ENCODE data around the gene AASDHPPT.

The AASDHPPT gene

DNA sequence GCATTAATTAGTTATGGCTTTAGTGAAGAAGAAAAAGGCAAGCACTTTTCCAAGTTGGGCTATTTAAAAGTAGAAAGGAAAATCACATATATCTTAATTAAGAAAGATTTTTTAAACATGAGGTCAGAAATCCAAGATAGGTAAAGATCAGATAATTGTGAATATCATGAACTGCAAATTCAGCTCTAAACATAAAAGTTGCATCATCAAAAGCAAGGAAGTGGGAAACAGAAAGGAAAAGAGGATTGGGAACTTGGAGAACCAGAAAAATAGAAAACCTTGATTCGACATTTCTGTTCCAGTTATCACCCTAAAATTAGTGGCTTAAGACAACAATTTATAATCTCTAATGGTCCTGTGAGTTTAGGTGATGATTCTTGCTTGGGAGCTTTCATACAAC is 17.8 kb upstream of the AASDHPPT start:
- Histone ChIP-seq H3K27ac (ENCODE audit: insufficient read depth, low read length, poor library complexity, severe bottlenecking) (no peak overlapping the region), H3K9me3 (ENCODE audit: control insufficient read depth, low read length) (no peaks in the 10 kb centered on the region), H3K4me3 (ENCODE audit: insufficient read depth, low read depth, low read length, poor library complexity, severe bottlenecking) (no peak overlapping the region)

DNA sequence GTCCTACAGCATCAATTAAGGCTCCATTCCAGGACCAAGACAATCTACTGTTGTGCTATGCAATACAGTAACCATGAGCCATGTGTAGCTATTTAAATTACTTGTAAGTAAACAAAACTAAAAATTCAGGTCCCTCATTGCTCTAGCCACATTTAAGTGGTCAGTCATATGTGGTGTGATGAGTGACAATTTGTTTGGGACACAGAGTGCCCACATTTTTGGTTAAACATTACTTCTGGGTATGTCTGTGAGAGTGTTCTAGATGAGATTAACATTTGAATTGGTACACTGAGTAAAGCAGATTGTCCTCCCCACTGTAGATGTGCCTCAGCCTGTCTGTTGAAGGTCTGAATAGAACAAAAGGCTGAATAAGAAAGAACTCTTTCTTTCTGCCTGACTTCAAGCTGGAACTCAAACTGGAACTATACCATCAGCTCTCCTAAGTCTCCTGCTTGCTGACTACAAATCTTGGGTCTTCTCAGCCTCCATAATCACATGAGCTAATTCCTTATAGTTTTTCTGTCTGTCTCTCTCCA is 16.1 kb upstream of the AASDHPPT start:
- H3K27me3 ChIP-seq (replicated peaks; ENCODE audit: control insufficient read depth, insufficient read depth, low read length, poor library complexity, severe bottlenecking) = no peaks in the 10 kb centered on the region

More for the DNA sequence above, 17.8 kb upstream of the AASDHPPT start:
- DNase-seq = no peak
- Histone ChIP-seq H3K4me1 (ENCODE audit: control insufficient read depth, insufficient read depth, low read length, poor library complexity, severe bottlenecking) (no peaks in the 10 kb centered on the region), H3K27me3 (replicated peaks; ENCODE audit: control insufficient read depth, insufficient read depth, low read length, poor library complexity, severe bottlenecking) (no peaks in the 10 kb centered on the region), H3K36me3 (ENCODE audit: control insufficient read depth, insufficient read depth, low read length) (peaks cover 6% of the 10 kb centered on the region)

DNA sequence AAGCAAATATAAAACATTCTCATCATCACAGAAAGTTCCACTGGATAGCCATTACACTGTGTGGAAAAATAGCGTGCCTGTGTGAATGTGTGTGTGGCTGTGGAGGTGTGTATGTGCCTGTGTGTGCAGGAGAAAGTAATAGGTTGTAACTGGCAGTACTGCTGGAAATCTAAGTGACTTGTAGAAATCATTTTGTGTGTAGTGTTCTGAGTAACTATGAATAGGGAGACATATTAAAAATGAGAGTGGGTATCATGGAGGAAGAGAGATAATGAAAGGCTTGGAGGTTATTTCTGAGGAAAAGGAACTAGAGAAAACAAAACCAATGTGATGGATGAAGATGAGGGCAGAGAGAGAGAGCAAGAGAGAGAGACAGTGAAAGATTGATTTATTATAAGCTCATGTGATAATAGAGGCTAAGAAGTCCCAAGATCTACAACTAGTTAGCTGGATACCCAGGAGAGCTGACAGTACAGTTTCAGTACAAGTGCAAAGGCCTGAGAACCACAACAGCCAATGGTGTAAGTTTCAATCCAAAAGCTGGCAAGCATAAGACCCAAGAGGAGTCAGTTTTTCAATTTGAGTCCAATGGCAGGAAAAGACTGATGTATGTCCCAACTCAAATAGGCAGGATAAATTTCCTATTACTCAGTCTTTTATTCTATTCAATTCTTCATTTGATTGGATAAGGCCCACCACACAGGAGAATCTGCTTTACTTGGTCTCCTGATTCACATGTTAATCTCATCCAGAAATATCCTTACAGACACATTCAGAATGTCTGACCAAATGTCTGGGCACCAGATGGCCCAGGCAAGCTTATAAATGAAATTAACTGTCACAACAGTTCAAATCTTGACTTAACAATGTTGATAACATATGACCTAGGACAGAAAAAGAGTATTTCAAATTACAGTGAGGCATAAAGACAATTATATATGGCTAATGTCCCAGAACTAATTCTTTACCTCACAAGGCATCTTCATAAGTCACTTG is 15.2 kb upstream of the AASDHPPT start:
- no peaks in the 10 kb centered on the region for H3K9me3 ChIP-seq (ENCODE audit: control insufficient read depth, low read length)
- no peak for DNase-seq

More for the DNA sequence above, 16.1 kb upstream of the AASDHPPT start:
- H3K9me3 ChIP-seq (ENCODE audit: control insufficient read depth, low read length) = no peaks in the 10 kb centered on the region
- no peak overlapping the region for H3K4me3 ChIP-seq (ENCODE audit: insufficient read depth, low read depth, low read length, poor library complexity, severe bottlenecking)
- H3K4me1 ChIP-seq (ENCODE audit: control insufficient read depth, insufficient read depth, low read length, poor library complexity, severe bottlenecking) = no peaks in the 10 kb centered on the region
- H3K36me3 ChIP-seq (ENCODE audit: control insufficient read depth, insufficient read depth, low read length) = peaks cover 6% of the 10 kb centered on the region
- no peak for DNase-seq
- no peak overlapping the region for H3K27ac ChIP-seq (ENCODE audit: insufficient read depth, low read length, poor library complexity, severe bottlenecking)

DNA sequence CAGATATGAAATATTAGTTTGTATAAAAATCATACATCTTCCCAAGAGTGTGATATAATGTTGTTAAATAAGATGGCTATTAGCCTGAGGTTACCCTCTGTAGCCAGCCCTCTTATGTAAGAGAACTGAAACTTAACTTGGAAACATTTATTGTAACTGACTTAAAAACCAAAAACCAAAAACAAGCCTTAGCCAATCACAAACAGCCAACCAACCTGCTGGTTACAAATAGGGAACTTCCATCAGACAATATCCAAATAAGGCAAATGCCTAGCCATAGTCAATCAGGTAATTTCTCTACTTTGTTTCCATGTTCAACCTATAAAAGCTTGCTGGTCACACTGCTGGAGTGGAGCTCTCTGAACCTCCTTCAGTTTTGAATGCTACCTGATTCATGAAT is 14.5 kb upstream of the AASDHPPT start:
- H3K27ac ChIP-seq (ENCODE audit: insufficient read depth, low read length, poor library complexity, severe bottlenecking) = no peak overlapping the region
- no peak for DNase-seq
- no peaks in the 10 kb centered on the region for H3K36me3 ChIP-seq (ENCODE audit: control insufficient read depth, insufficient read depth, low read length)
- no peak overlapping the region for H3K4me3 ChIP-seq (ENCODE audit: insufficient read depth, low read depth, low read length, poor library complexity, severe bottlenecking)
- no peaks in the 10 kb centered on the region for H3K27me3 ChIP-seq (replicated peaks; ENCODE audit: control insufficient read depth, insufficient read depth, low read length, poor library complexity, severe bottlenecking)
- H3K9me3 ChIP-seq (ENCODE audit: control insufficient read depth, low read length) = no peaks in the 10 kb centered on the region
- H3K4me1 ChIP-seq (ENCODE audit: control insufficient read depth, insufficient read depth, low read length, poor library complexity, severe bottlenecking) = no peaks in the 10 kb centered on the region

More for the DNA sequence above, 15.2 kb upstream of the AASDHPPT start:
- no peaks in the 10 kb centered on the region for H3K27me3 ChIP-seq (replicated peaks; ENCODE audit: control insufficient read depth, insufficient read depth, low read length, poor library complexity, severe bottlenecking)
- H3K4me3 ChIP-seq (ENCODE audit: insufficient read depth, low read depth, low read length, poor library complexity, severe bottlenecking) = no peak overlapping the region
- H3K4me1 ChIP-seq (ENCODE audit: control insufficient read depth, insufficient read depth, low read length, poor library complexity, severe bottlenecking) = no peaks in the 10 kb centered on the region
- H3K36me3 ChIP-seq (ENCODE audit: control insufficient read depth, insufficient read depth, low read length) = no peaks in the 10 kb centered on the region
- H3K27ac ChIP-seq (ENCODE audit: insufficient read depth, low read length, poor library complexity, severe bottlenecking) = no peak overlapping the region

DNA sequence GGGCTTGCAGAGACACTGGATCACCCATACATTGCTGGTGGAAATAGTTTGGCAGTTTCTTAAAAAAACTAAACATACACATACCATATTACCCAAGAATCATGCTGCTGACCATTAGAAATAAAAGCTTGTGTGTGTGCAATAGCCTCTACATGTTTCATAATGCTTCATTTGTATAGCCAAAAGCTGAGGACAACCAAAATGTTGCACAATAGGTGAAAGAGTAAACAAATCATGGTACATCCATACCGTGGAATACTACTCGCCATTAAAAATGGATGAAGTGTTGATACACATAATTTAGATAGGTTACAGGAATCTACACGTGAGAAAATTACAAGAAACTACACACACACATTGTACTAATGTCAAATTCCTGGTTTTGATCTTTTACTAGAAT is 6.9 kb upstream of the AASDHPPT start:
- no peak for DNase-seq
- no peaks in the 10 kb centered on the region for H3K9me3 ChIP-seq (ENCODE audit: control insufficient read depth, low read length)
- no peaks in the 10 kb centered on the region for H3K4me1 ChIP-seq (ENCODE audit: control insufficient read depth, insufficient read depth, low read length, poor library complexity, severe bottlenecking)
- no peaks in the 10 kb centered on the region for H3K36me3 ChIP-seq (ENCODE audit: control insufficient read depth, insufficient read depth, low read length)
- H3K4me3 ChIP-seq (ENCODE audit: insufficient read depth, low read depth, low read length, poor library complexity, severe bottlenecking) = no peak overlapping the region
- H3K27me3 ChIP-seq (replicated peaks; ENCODE audit: control insufficient read depth, insufficient read depth, low read length, poor library complexity, severe bottlenecking) = no peaks in the 10 kb centered on the region
- no peak overlapping the region for H3K27ac ChIP-seq (ENCODE audit: insufficient read depth, low read length, poor library complexity, severe bottlenecking)

DNA sequence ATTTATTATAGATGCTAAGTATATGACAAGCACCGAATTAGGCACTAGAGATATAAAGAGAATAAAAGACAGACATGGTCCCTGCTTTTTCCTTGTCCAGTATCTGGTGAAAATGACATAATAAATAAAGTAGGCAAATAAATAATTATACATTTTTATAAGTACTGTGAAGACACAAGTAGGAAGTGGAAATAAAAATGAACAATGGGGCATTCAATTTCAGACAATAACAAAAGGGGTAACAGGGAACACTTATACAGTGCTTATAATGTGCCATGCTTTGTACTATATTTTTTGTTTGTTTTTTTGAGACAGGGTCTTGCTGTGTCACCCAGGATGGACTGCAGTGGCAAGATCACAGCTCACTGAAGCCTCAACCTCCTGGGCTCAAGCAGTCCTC is 4.7 kb upstream of the AASDHPPT start:
- H3K4me1 ChIP-seq (ENCODE audit: control insufficient read depth, insufficient read depth, low read length, poor library complexity, severe bottlenecking) = no peaks in the 10 kb centered on the region
- H3K27ac ChIP-seq (ENCODE audit: insufficient read depth, low read length, poor library complexity, severe bottlenecking) = no peak overlapping the region
- no peak for DNase-seq
- no peaks in the 10 kb centered on the region for H3K9me3 ChIP-seq (ENCODE audit: control insufficient read depth, low read length)
- H3K27me3 ChIP-seq (replicated peaks; ENCODE audit: control insufficient read depth, insufficient read depth, low read length, poor library complexity, severe bottlenecking) = no peaks in the 10 kb centered on the region
- H3K36me3 ChIP-seq (ENCODE audit: control insufficient read depth, insufficient read depth, low read length) = no peaks in the 10 kb centered on the region
- H3K4me3 ChIP-seq (ENCODE audit: insufficient read depth, low read depth, low read length, poor library complexity, severe bottlenecking) = no peak overlapping the region

DNA sequence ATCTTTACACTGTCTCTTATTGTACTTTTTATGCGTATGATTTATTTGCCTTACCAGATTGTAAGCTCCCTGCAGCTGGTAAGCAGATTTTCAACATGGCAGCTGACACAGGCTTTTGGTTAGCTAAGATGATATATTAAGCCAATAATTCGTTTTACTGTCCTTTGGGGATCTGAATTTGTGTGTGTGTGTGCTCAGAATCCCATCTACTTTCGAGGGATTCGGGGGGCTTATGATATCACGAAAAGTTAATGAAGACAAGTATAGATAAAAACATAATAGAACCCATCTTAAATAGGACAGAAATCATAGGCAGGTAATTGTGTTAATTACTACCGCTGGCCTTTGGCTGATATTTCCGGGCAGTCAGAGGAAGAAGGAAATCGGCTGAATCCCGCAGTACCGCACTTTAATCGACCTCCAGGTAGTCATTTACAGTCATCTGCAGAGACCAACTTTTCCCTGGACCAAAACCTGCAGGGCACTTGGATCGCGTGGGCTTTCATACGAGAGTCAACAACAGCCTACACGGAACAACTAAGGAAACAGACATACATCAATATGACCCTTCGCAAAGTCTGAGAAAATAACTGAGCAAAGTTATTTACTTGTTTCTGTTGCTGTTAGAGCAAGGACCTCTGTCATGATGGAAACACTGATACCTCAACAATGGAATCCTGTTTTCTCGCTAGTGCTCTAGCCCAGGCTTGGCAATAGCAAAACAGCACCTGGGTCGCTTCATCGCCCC is 1.1 kb upstream of the AASDHPPT start:
- peak overlapping the region; percentile 84 for H3K4me3 ChIP-seq (ENCODE audit: insufficient read depth, low read depth, low read length, poor library complexity, severe bottlenecking)
- no peaks in the 10 kb centered on the region for H3K9me3 ChIP-seq (ENCODE audit: control insufficient read depth, low read length)
- no peak for DNase-seq
- H3K36me3 ChIP-seq (ENCODE audit: control insufficient read depth, insufficient read depth, low read length) = peaks cover 7% of the 10 kb centered on the region
- H3K27ac ChIP-seq (ENCODE audit: insufficient read depth, low read length, poor library complexity, severe bottlenecking) = peak overlapping the region; percentile 87
- no peaks in the 10 kb centered on the region for H3K27me3 ChIP-seq (replicated peaks; ENCODE audit: control insufficient read depth, insufficient read depth, low read length, poor library complexity, severe bottlenecking)
- peaks cover 13% of the 10 kb centered on the region for H3K4me1 ChIP-seq (ENCODE audit: control insufficient read depth, insufficient read depth, low read length, poor library complexity, severe bottlenecking)

DNA sequence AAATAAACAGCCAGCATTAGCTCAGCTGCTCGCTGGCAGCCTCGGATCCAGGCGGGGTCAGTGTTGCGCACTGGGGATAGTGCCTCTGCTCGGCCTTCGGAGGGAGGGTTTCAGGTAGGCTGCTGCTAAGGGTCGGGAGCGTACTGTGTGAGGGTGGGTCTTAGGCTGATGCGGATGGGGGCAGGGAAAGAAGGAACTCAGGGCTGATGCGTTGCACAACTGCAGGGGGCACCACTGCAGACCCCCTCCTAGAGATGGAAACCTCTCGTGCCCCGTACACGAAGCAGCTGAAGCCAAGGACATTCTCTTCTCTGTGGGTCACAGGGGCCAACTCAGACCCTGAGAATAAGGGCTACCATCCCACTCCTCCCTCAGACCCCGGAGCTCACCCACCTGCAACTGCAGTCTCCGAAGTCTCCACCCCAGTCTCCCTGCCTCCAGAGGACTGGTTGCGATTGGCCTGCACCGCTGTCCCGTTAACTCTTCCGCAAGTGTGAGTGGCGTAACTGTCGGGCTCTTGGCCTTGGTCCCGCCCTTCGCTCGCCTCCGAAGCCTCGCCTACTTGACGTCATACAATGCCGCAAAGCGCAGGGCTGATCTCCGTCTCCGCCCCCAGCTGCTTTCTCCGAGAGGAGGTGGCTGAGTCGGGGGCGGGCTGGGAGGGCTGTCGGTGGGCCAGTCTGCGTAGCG is 398 bp upstream of the AASDHPPT start, which contains the start of gene KBTBD3:
KBTBD3 (minus strand) TSS at position 429 of the 690 bp plus-strand sequence. CDS start 18,250 bp downstream, outside the sequence.
- H3K4me3 ChIP-seq (ENCODE audit: insufficient read depth, low read depth, low read length, poor library complexity, severe bottlenecking) = peak within 1 kb of the TSS; percentile 84
- DNase-seq = peak; percentile 95 to 99 (median 97)
- peaks cover 13% of the 10 kb centered on the region for H3K4me1 ChIP-seq (ENCODE audit: control insufficient read depth, insufficient read depth, low read length, poor library complexity, severe bottlenecking)
- H3K9me3 ChIP-seq (ENCODE audit: control insufficient read depth, low read length) = no peaks in the 10 kb centered on the region
- H3K27me3 ChIP-seq (replicated peaks; ENCODE audit: control insufficient read depth, insufficient read depth, low read length, poor library complexity, severe bottlenecking) = no peaks in the 10 kb centered on the region
- peaks cover 9% of the 10 kb centered on the region for H3K36me3 ChIP-seq (ENCODE audit: control insufficient read depth, insufficient read depth, low read length)
- peak within 1 kb of the TSS; percentile 87 for H3K27ac ChIP-seq (ENCODE audit: insufficient read depth, low read length, poor library complexity, severe bottlenecking)

DNA sequence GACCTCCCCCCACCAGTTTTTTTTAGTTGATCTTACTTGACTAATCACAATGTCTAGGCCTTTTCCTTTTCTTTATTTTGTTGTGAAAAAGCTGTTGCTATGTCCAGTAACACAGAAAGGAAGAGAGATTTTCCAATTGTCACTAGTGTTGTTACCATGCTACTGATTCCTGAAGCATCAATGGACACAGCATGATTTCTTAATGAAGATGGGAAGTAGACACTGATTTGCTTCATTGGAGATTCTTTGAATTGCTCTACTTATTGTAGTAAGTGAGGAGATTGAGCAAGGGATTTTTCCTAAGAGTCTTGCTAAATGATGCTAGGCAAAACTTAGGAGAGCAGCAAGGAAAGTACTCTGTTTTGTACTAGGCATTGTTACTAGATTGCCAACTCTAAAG is 4.6 kb downstream of the AASDHPPT start:
- H3K27me3 ChIP-seq (replicated peaks; ENCODE audit: control insufficient read depth, insufficient read depth, low read length, poor library complexity, severe bottlenecking) = no peaks in the 10 kb centered on the region
- peaks cover 15% of the 10 kb centered on the region for H3K36me3 ChIP-seq (ENCODE audit: control insufficient read depth, insufficient read depth, low read length)
- no peak overlapping the region for H3K4me3 ChIP-seq (ENCODE audit: insufficient read depth, low read depth, low read length, poor library complexity, severe bottlenecking)
- H3K9me3 ChIP-seq (ENCODE audit: control insufficient read depth, low read length) = no peaks in the 10 kb centered on the region
- DNase-seq = no peak
- peaks cover 13% of the 10 kb centered on the region for H3K4me1 ChIP-seq (ENCODE audit: control insufficient read depth, insufficient read depth, low read length, poor library complexity, severe bottlenecking)
- no peak overlapping the region for H3K27ac ChIP-seq (ENCODE audit: insufficient read depth, low read length, poor library complexity, severe bottlenecking)

Measured in effector memory CD4-positive, alpha-beta T cell (primary cell).